H9 (cell line): ENCODE results near the gene TFF3. TPM values are rescaled to one million over a fixed set of nuclear protein-coding genes. Genes with fewer than 3 reads are reported as not detected.

Source experiments
- DNase-seq: peaks from one replicate; pipeline ENCODE4 v3.0.0-alpha.2; 2017
- H2AFZ ChIP-seq: one replicate; pipeline ENCODE4 v1.6.1; 2013; ENCODE audit warnings: mild to moderate bottlenecking, low read length, control low read depth, moderate library complexity
- H2AK5ac ChIP-seq: 2 replicates; pipeline ENCODE4 v1.6.1; 2013; ENCODE audit warnings: low read length, control low read depth, mixed read lengths; ENCODE audit not compliant: insufficient read length
- H2BK120ac ChIP-seq: one replicate; pipeline ENCODE4 v1.6.1; 2013; ENCODE audit warnings: low read depth, mild to moderate bottlenecking, low read length, control low read depth, inconsistent platforms; ENCODE audit not compliant: poor library complexity, severe bottlenecking
- H2BK12ac ChIP-seq: 2 replicates; pipeline ENCODE4 v1.6.1; 2013; ENCODE audit warnings: low read length, control low read depth, mixed read lengths, low read depth; ENCODE audit not compliant: insufficient read length
- H2BK15ac ChIP-seq: 2 replicates; pipeline ENCODE4 v1.6.1; 2013; ENCODE audit warnings: low read depth, low read length, control low read depth
- H2BK20ac ChIP-seq: one replicate; pipeline ENCODE4 v1.6.1; 2013; ENCODE audit warnings: low read depth, mild to moderate bottlenecking, low read length, control low read depth, inconsistent platforms; ENCODE audit not compliant: poor library complexity, severe bottlenecking
- H2BK5ac ChIP-seq: 2 replicates; pipeline ENCODE4 v1.6.1; 2013; ENCODE audit warnings: low read length, control low read depth, mixed read lengths; ENCODE audit not compliant: insufficient read length
- H3K14ac ChIP-seq: 2 replicates; pipeline ENCODE4 v1.6.1; 2013; ENCODE audit warnings: low read length, control low read depth; ENCODE audit not compliant: insufficient read depth
- H3K18ac ChIP-seq: 2 replicates; pipeline ENCODE4 v1.6.1; 2013; ENCODE audit warnings: low read depth, mild to moderate bottlenecking, mixed read lengths, low read length, control low read depth; ENCODE audit not compliant: insufficient read length
- H3K23ac ChIP-seq: 2 replicates; pipeline ENCODE4 v1.6.1; 2013; ENCODE audit warnings: low read length, control low read depth, mixed read lengths, low read depth; ENCODE audit not compliant: insufficient read length
- H3K23me2 ChIP-seq: 2 replicates; pipeline ENCODE4 v1.6.1; 2013; ENCODE audit warnings: low read depth, mild to moderate bottlenecking, mixed read lengths, low read length, control low read depth; ENCODE audit not compliant: insufficient read length, poor library complexity, severe bottlenecking
- H3K27ac ChIP-seq: 2 replicates; pipeline ENCODE4 v1.5.1; 2013; ENCODE audit warnings: low read length, control low read depth, mixed read lengths, low read depth; ENCODE audit not compliant: insufficient read length
- H3K27me3 ChIP-seq: 2 replicates; pipeline ENCODE4 v1.6.1; 2013; ENCODE audit warnings: low read length, control low read depth, inconsistent platforms; ENCODE audit not compliant: insufficient read depth
- H3K4ac ChIP-seq: 2 replicates; pipeline ENCODE4 v1.6.1; 2013; ENCODE audit warnings: low read depth, mild to moderate bottlenecking, control low read depth, inconsistent platforms, low read length, moderate library complexity
- H3K4me1 ChIP-seq: 2 replicates; pipeline ENCODE4 v1.6.1; 2013; ENCODE audit warnings: low read length, control low read depth, inconsistent platforms; ENCODE audit not compliant: insufficient read depth
- H3K4me2 ChIP-seq: 2 replicates; pipeline ENCODE4 v1.6.1; 2013; ENCODE audit warnings: low read length, control low read depth, mixed read lengths; ENCODE audit not compliant: insufficient read length, insufficient read depth
- H3K56ac ChIP-seq: 2 replicates; pipeline ENCODE4 v1.6.1; 2013; ENCODE audit warnings: low read depth, mild to moderate bottlenecking, mixed read lengths, low read length, control low read depth; ENCODE audit not compliant: insufficient read length
- H3K79me1 ChIP-seq: 2 replicates; pipeline ENCODE4 v1.6.1; 2013; ENCODE audit warnings: low read depth, mild to moderate bottlenecking, moderate library complexity, low read length, control low read depth, inconsistent platforms; ENCODE audit not compliant: insufficient read depth, poor library complexity, severe bottlenecking
- H3K79me2 ChIP-seq: 2 replicates; pipeline ENCODE4 v1.6.1; 2013; ENCODE audit warnings: low read length, control low read depth, inconsistent platforms; ENCODE audit not compliant: insufficient read depth
- H3K9ac ChIP-seq: 2 replicates; pipeline ENCODE4 v1.6.1; 2013; ENCODE audit warnings: low read length, control low read depth, mixed read lengths; ENCODE audit not compliant: insufficient read length; ENCODE audit errors: extremely low read depth
- H3K9me3 ChIP-seq: one replicate; pipeline ENCODE4 v1.6.1; 2013; ENCODE audit warnings: low read depth, low read length, inconsistent platforms; ENCODE audit not compliant: control insufficient read depth
- H3T11ph ChIP-seq: one replicate; pipeline ENCODE4 v1.6.1; 2013; ENCODE audit warnings: mild to moderate bottlenecking, low read length, control low read depth, inconsistent platforms
- H4K20me1 ChIP-seq: one replicate; pipeline ENCODE4 v1.6.1; 2013; ENCODE audit not compliant: control insufficient read depth, insufficient read length, insufficient read depth
- H4K5ac ChIP-seq: 2 replicates; pipeline ENCODE4 v1.6.1; 2013; ENCODE audit warnings: low read depth, mild to moderate bottlenecking, mixed read lengths, low read length, control low read depth; ENCODE audit not compliant: insufficient read length
- H4K8ac ChIP-seq: replicated peaks from 2 replicates; pipeline ENCODE4 v1.6.1; 2013; ENCODE audit warnings: low read length, control low read depth, mixed read lengths, low read depth; ENCODE audit not compliant: insufficient read length
- H4K91ac ChIP-seq: 2 replicates; pipeline ENCODE4 v1.6.1; 2013; ENCODE audit warnings: low read depth, mild to moderate bottlenecking, moderate library complexity, mixed read lengths, low read length, control low read depth; ENCODE audit not compliant: insufficient read length
- H3K27ac Mint-ChIP-seq, 3 experiments: 2 replicates in 2 of 3; 3 replicates in 1 of 3; pipeline ENCODE4 v1.8.0; 2020 to 2021; ENCODE audit warnings: mixed read lengths in 3 of 3, mild to moderate bottlenecking in 1 of 3, moderate library complexity in 1 of 3
- H3K27me3 Mint-ChIP-seq: 2 replicates; pipeline ENCODE4 v1.8.0; 2021; ENCODE audit warnings: low read depth, mild to moderate bottlenecking, moderate library complexity, mixed read lengths
- H3K36me3 Mint-ChIP-seq, 3 experiments: 2 replicates in 2 of 3; 3 replicates in 1 of 3; pipeline ENCODE4 v1.8.0; 2020 to 2021; ENCODE audit warnings: low read depth in 3 of 3, mixed read lengths in 3 of 3; ENCODE audit not compliant: insufficient read depth in 1 of 3
- H3K4me1 Mint-ChIP-seq, 2 experiments: 2 replicates each; pipeline ENCODE4 v1.8.0; 2020; ENCODE audit warnings: mixed read lengths in 2 of 2
- H3K4me3 Mint-ChIP-seq, 2 experiments: 2 replicates in 1 of 2; 3 replicates in 1 of 2; pipeline ENCODE4 v1.8.0; 2020 to 2021; ENCODE audit warnings: mild to moderate bottlenecking in 2 of 2, mixed read lengths in 2 of 2, moderate library complexity in 1 of 2
- H3K9me3 Mint-ChIP-seq, 2 experiments: 2 replicates in 1 of 2; 3 replicates in 1 of 2; pipeline ENCODE4 v1.8.0; 2020; ENCODE audit warnings: mild to moderate bottlenecking in 2 of 2, mixed read lengths in 2 of 2, moderate library complexity in 1 of 2
- WGBS: extraction: QIAGEN DNeasy Blood & Tissue Kit; methylation state at CpG from one replicate; pipeline ENCODE4 v1.1.7; 2013; ENCODE audit warnings: missing lambda C conversion rate, low lambda C conversion rate, mixed read lengths; ENCODE audit not compliant: insufficient read length; ENCODE audit errors: extremely low coverage; 5-methylcytosine and 5-hydroxymethylcytosine counted together
- total RNA-seq: library from RNA; stranded (reverse); gene quantifications from 2 replicates; pipeline ENCODE4 v1.2.1, GENCODE V29; 2021
- TF ChIP-seq, protein P1 (sequence below): fragments of 200-600 bp; sonication (generic); conservative IDR thresholded peaks from 3 replicates; pipeline ENCODE4 v1.8.0; 2021; ENCODE audit warnings: antibody characterized with exemption, mild to moderate bottlenecking

Gene TFF3
- total RNA-seq, 1 experiment from 2014 or later: 1.5 TPM

DNA sequence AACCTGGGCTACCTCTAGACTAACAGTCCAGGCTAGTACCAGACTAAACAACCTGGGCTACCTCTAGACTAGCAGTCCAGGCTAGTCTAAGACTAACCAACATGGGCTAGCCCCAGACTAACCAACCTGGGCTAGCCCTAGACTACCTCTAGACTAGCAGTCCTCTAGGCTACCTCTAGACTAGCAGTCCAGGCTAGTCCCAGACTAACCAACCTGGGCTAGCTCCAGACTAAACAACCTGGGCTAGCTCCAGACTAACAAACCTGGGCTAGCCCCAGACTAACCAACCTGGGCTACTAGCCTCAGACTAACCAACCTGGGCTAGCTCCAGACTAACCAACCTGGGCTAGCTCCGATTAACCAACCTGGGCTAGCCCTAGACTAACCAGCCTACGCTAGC lies 33.6 kb upstream of the TFF3 start:
- no peak overlapping the region for H3K9ac ChIP-seq
- no peak overlapping the region for H3K56ac ChIP-seq
- TF ChIP-seq, protein P1, sequence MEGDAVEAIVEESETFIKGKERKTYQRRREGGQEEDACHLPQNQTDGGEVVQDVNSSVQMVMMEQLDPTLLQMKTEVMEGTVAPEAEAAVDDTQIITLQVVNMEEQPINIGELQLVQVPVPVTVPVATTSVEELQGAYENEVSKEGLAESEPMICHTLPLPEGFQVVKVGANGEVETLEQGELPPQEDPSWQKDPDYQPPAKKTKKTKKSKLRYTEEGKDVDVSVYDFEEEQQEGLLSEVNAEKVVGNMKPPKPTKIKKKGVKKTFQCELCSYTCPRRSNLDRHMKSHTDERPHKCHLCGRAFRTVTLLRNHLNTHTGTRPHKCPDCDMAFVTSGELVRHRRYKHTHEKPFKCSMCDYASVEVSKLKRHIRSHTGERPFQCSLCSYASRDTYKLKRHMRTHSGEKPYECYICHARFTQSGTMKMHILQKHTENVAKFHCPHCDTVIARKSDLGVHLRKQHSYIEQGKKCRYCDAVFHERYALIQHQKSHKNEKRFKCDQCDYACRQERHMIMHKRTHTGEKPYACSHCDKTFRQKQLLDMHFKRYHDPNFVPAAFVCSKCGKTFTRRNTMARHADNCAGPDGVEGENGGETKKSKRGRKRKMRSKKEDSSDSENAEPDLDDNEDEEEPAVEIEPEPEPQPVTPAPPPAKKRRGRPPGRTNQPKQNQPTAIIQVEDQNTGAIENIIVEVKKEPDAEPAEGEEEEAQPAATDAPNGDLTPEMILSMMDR: no peak
- no peak overlapping the region for H3K4me2 ChIP-seq
- no peak overlapping the region for H2AFZ ChIP-seq
- no peak overlapping the region for H3K4ac ChIP-seq
- H3K79me2 ChIP-seq: no peaks in the 10 kb centered on the region
- H3K4me3 Mint-ChIP-seq: no peak overlapping the region
- H2BK15ac ChIP-seq: no peak overlapping the region
- H3K23ac ChIP-seq: no peak overlapping the region
- H2BK120ac ChIP-seq: no peak overlapping the region
- H3K36me3 Mint-ChIP-seq: no peaks in the 10 kb centered on the region; a peak in 1 of 7 replicates
- H3K79me1 ChIP-seq: no peaks in the 10 kb centered on the region
- no peak overlapping the region for H3T11ph ChIP-seq
- H3K27ac ChIP-seq: no peak overlapping the region
- no peaks in the 10 kb centered on the region for H4K20me1 ChIP-seq
- H2AK5ac ChIP-seq: no peak overlapping the region
- no peak overlapping the region for H2BK12ac ChIP-seq
- H4K8ac ChIP-seq: no peak overlapping the region
- no peaks in the 10 kb centered on the region for H3K23me2 ChIP-seq
- no peaks in the 10 kb centered on the region for H3K27me3 ChIP-seq
- H3K27me3 Mint-ChIP-seq: peaks cover 4% of the 10 kb centered on the region
- H3K4me1 ChIP-seq: no peaks in the 10 kb centered on the region
- no peaks in the 10 kb centered on the region; a peak in 3 of 5 replicates for H3K9me3 Mint-ChIP-seq
- H3K27ac Mint-ChIP-seq: no peak overlapping the region
- peaks cover 5 to 6% of the 10 kb centered on the region in 2 experiments; a peak in 2 of 4 replicates for H3K4me1 Mint-ChIP-seq
- H3K14ac ChIP-seq: no peak overlapping the region
- H4K5ac ChIP-seq: no peak overlapping the region
- no peak overlapping the region for H3K18ac ChIP-seq
- H3K9me3 ChIP-seq: no peaks in the 10 kb centered on the region
- no peak overlapping the region for H2BK20ac ChIP-seq
- H2BK5ac ChIP-seq: no peak overlapping the region
- no peak for DNase-seq
- no peak overlapping the region for H4K91ac ChIP-seq
- WGBS: no CpG with 5 or more reads among the region's 2 CpGs
